ENCODE data around the gene UBR3.

- no peak for TF ChIP-seq EZH2 (optimal IDR thresholded peaks at IDR 0.05; ENCODE audit: low read depth, low read length)
- no peak for TF ChIP-seq EZH2phosphoT487 (IDR thresholded peaks at IDR 0.05; ENCODE audit: low read length)
- no peak for TF ChIP-seq CTCF (IDR thresholded peaks at IDR 0.05; ENCODE audit: low read length)
These were observed 190.7 kb downstream of the UBR3 start for GRCh38 chr2:170017860-170018532.

Measured in MM.1S (cell line).